Stimulated activated naive CD8-positive, alpha-beta T cell treated with anti-CD3 and anti-CD28 coated beads, Interleukin-15, Interleukin-2, amounts not matched to agents 100 ng/mL and 50 ng/mL, for 24 hours (primary cell): Measurements from ENCODE around the gene CTDSP2.

ENCODE experiments used
- H3K27ac Mint-ChIP-seq: one replicate; pipeline ENCODE4 v1.8.0; 2021; ENCODE audit warnings: mild to moderate bottlenecking, mixed read lengths
- H3K27me3 Mint-ChIP-seq: one replicate; pipeline ENCODE4 v1.8.0; 2021; ENCODE audit warnings: mixed read lengths
- H3K36me3 Mint-ChIP-seq: one replicate; pipeline ENCODE4 v1.8.0; 2021; ENCODE audit warnings: low read depth, mixed read lengths
- H3K4me1 Mint-ChIP-seq: one replicate; pipeline ENCODE4 v1.8.0; 2021; ENCODE audit warnings: low read depth, mixed read lengths
- H3K4me3 Mint-ChIP-seq: one replicate; pipeline ENCODE4 v1.8.0; 2021; ENCODE audit warnings: mild to moderate bottlenecking, mixed read lengths
- H3K9me3 Mint-ChIP-seq: one replicate; pipeline ENCODE4 v1.8.0; 2021; ENCODE audit warnings: mixed read lengths

The CTDSP2 gene, protein sequence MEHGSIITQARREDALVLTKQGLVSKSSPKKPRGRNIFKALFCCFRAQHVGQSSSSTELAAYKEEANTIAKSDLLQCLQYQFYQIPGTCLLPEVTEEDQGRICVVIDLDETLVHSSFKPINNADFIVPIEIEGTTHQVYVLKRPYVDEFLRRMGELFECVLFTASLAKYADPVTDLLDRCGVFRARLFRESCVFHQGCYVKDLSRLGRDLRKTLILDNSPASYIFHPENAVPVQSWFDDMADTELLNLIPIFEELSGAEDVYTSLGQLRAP

DNA sequence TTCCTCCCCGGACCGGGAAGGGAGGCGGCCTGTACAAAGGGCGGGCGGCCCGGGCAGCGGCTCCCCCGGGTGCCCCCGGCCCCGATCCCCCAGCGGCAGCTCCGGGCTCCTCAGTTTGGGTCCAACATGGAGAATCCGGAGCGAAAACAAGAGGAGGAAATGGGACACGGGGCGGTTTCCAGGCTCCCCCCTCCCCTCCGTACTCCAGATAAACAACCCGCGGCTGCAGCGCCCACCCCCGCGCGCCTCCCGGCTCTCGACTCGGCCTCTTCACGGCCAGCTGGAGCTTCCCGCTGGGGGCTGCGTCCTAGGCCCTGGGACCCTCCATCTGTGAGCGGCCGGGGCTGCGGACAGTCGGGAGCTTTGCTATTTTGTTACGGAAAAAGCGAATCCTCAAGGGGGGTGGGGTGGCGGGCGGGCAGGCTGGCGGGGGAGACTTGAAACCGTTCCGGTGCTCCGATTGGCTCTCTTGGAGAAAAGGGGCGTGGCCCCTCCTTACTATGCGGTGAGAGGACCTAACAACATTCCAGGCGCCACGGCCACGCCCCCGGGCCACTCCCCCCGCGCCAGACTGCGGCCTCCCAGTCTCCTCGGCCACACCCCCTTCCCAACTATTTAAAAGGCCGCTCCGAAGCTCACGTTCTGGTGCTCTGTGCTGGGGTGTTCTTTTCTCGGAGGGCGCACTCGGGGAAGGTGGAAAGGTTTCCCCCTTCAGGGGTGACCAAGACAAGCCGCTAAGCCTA, at the start of gene CTDSP2:
Gene CTDSP2 (minus strand): TSS at position 153 of the 743 bp plus-strand sequence. CDS start 294 bp downstream, outside the sequence.
- Mint-ChIP-seq H3K36me3 (peaks cover 7% of the 10 kb centered on the region), H3K4me3 (peak within 1 kb of the TSS; percentile 86), H3K9me3 (no peaks in the 10 kb centered on the region), H3K4me1 (peaks cover 61% of the 10 kb centered on the region), H3K27me3 (peaks cover 9% of the 10 kb centered on the region), H3K27ac (peak within 1 kb of the TSS; percentile 38)

DNA sequence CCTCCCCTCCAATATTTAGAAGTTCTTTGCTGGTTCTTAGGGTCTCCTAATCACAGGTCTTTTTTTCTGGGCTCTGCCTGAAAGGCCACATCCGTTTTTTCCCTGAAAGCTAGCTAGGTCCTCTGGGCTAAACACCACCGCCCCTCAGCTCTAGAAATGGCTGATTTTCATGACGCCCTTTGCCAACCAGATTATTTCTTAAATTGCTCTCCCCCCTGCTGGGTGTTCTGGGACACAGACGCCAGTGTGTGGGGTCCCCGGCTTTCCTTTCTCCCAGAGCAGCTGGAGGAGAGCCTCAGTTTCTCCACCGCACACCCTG, 49.5 kb upstream of the CTDSP2 start:
- Mint-ChIP-seq H3K27ac (peak overlapping the region; percentile 70), H3K4me3 (peak overlapping the region; percentile 62), H3K36me3 (no peaks in the 10 kb centered on the region), H3K4me1 (peaks cover 71% of the 10 kb centered on the region), H3K9me3 (no peaks in the 10 kb centered on the region), H3K27me3 (no peaks in the 10 kb centered on the region)

DNA sequence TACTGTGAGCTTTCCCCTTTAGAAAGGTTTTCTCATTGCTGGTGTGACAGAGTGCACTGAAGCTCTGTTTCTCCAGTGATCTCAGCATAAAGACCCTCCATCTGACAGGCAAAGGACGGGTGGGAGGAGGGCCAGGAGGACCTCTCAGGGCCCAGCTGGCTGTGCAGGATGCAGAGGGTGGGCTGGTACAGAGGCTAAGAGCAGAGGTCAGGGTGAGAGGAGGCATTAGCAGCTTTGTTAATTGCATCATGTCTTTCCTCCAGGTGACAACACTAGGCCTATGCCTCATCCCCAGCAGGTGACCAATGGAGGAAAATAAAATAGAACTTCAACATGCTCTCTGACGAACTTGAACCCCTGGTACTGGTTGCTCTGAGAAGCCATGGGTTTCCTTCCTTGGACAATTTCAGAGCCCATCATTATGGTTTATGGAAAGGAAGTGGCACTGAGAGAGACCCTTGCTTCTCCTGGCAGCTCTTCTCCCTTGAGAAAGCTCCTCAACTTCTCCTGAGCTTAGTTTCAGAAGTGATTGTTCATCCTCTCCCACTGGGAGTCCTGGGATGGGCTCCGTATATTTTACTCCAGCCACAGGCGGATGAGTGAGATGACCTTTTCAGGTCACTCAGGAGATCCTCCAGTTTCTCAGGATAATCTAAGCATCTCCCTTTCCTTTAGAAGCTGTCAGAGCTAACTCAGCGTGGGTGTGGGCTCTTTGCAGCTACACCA, 49.0 kb upstream of the CTDSP2 start:
- Mint-ChIP-seq H3K9me3 (no peaks in the 10 kb centered on the region), H3K4me3 (peak overlapping the region; percentile 62), H3K4me1 (peaks cover 68% of the 10 kb centered on the region), H3K27ac (peak overlapping the region; percentile 70), H3K36me3 (no peaks in the 10 kb centered on the region), H3K27me3 (no peaks in the 10 kb centered on the region)

DNA sequence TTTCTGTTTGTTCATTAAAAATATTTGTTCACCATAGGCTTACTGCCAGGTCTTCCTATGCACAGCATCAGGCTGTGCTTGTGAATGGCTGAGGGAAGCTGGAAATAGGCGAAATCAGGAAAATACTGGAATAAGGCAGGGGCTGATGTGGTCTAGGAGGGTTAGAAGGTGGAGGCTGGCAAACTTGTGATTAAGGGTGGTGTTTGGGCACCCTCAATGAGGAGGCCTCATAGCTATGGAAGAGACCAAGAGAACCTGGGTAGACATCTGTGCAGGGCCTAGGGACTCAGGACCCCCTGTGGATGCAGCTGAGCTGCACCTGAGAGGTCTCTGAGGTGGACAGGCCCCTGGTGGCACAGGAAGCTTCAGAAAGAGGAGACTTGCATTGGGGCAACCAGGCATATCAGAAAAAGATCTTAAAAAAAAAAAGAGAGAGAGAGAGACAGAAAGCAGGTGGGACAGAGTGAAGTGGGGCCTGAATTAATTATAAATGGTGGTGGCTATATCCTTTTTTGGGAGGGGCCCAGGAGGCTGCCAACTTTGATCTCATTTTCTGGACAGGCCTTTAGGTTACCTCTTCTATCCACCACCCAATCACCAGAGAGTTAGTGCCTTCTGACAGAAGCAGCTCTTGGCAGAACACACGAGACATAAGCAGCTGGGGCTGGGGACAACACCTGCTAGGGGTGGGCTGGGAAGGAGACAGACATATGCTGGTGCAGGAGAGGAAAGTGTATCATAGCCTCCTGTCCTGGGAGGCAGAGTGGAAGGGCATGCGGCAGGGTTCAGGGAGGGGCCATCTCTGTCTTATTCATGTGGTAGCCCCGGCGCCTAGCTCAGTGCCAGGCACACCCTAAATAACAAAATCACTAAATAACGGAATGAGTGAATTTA, 48.1 kb upstream of the CTDSP2 start:
- no peaks in the 10 kb centered on the region for H3K27me3 Mint-ChIP-seq
- no peaks in the 10 kb centered on the region for H3K36me3 Mint-ChIP-seq
- H3K4me3 Mint-ChIP-seq: no peak overlapping the region
- peaks cover 59% of the 10 kb centered on the region for H3K4me1 Mint-ChIP-seq
- peak overlapping the region; percentile 59 for H3K27ac Mint-ChIP-seq
- no peaks in the 10 kb centered on the region for H3K9me3 Mint-ChIP-seq

DNA sequence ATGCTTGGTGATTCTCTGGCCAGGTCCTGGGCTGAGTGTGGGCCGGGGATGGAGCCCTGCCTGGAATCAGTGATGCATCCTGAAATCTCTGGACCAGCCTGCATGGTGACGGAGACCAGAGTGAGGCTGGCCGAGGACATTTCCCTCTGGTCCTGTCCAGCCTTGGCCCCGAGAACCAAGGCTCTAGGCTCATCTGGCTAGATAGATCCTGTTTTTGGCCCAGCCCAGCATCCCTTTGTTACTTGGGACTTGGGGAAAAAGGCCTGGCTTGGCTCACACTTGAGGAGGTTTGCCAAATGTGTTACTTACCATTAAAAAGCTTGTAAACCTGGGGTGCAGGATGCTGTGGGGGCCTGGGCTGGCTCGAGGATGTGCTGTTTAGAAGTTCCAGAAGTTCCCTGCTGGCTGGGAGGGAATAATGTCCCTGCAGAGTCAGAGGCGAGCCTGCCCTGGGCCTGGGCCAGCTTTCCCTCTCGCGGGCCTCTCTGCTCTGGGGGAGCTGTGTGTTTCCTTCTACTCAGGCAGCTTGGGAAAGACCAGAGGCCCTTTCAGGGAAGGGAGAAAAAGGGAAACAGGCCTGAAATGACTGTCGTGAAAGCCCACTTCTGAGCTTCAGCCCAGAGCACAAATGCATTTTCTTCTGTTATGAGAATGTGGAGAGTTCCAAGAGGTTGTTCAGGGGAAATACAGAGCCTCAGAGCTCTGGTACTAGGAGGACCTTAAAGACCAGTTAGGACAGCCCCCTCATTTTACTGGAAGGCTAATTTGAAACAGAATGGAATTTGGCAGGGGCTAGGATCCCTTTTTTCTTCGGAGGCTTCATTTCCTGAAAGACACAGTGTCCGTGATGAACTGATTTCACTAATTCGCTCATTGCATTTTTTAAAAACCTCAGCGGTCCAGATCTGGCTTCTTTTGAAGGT, 47.2 kb upstream of the CTDSP2 start:
- Mint-ChIP-seq H3K4me1 (peaks cover 52% of the 10 kb centered on the region), H3K4me3 (no peak overlapping the region), H3K27ac (no peak overlapping the region), H3K36me3 (no peaks in the 10 kb centered on the region), H3K27me3 (no peaks in the 10 kb centered on the region), H3K9me3 (no peaks in the 10 kb centered on the region)

DNA sequence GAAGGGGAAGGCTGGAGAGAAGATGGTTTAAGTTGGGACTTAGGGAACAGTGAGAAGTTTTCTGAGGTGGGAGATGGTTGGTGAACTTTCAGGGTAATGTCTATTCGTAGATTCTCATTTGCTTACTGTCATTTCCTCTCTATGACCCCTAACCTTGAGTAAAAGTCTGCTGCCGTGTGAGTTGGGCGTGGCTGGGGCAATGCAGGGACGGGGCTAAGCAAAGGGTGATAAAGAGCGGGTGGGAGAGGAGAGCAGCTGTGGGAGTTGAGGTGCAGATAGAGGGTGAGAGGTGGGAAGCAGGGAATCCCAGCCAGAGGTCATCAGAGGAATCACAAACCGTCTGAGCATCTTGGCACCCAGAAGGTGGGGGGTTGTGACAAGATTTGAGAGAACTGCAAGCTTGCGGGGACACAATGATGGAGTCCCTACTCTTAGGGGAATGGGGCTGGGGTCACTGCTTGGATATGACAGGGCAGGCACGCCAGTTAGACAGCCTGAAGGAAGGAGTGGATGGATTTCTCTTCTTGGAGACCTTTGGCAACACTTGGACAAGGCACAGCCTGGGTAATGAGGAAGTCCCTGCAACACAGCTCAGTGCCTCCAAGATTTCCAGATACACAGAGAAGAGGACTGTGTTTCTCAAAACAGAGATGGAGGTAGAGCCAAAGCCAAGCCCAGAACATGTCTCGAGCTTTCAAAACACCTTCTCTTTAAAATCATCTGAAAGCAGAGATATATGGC, 45.9 kb upstream of the CTDSP2 start:
- H3K4me1 Mint-ChIP-seq: peaks cover 51% of the 10 kb centered on the region
- no peaks in the 10 kb centered on the region for H3K36me3 Mint-ChIP-seq
- H3K4me3 Mint-ChIP-seq: no peak overlapping the region
- H3K27me3 Mint-ChIP-seq: no peaks in the 10 kb centered on the region
- H3K27ac Mint-ChIP-seq: no peak overlapping the region
- no peaks in the 10 kb centered on the region for H3K9me3 Mint-ChIP-seq

DNA sequence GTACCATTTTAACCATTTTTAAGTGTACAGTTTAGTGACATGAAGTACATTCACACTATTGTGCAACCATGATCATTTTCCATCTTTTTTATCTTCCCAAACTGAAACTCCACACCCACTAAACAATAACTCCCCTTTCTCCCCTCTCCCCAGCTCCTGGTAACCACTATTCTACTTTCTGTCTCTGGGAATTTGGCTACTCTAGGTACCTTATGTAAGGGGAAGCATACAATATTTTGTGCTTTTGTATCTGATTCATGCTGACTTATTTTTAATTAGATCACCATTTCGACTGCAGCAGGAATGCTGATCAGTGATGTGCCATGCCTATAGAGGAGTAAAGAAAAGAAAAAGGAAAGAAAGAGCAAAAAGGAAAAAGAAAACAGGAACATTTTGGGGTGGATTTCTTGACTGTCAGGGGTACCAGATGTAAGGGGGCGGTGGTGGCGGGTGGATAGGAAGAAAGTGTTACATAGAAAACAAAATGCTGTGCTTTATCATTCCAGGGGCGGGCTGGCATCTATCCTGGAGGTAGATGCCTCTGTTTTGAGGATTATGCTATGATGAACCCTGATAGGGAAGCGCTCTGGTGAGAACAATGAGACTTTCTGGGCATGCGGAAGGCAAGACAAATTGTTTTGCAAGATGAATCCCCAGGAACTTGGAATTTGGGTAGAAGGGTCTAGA, 45.2 kb upstream of the CTDSP2 start:
- no peaks in the 10 kb centered on the region for H3K36me3 Mint-ChIP-seq
- no peak overlapping the region for H3K27ac Mint-ChIP-seq
- H3K4me3 Mint-ChIP-seq: no peak overlapping the region
- H3K4me1 Mint-ChIP-seq: peaks cover 44% of the 10 kb centered on the region
- H3K9me3 Mint-ChIP-seq: no peaks in the 10 kb centered on the region
- no peaks in the 10 kb centered on the region for H3K27me3 Mint-ChIP-seq

DNA sequence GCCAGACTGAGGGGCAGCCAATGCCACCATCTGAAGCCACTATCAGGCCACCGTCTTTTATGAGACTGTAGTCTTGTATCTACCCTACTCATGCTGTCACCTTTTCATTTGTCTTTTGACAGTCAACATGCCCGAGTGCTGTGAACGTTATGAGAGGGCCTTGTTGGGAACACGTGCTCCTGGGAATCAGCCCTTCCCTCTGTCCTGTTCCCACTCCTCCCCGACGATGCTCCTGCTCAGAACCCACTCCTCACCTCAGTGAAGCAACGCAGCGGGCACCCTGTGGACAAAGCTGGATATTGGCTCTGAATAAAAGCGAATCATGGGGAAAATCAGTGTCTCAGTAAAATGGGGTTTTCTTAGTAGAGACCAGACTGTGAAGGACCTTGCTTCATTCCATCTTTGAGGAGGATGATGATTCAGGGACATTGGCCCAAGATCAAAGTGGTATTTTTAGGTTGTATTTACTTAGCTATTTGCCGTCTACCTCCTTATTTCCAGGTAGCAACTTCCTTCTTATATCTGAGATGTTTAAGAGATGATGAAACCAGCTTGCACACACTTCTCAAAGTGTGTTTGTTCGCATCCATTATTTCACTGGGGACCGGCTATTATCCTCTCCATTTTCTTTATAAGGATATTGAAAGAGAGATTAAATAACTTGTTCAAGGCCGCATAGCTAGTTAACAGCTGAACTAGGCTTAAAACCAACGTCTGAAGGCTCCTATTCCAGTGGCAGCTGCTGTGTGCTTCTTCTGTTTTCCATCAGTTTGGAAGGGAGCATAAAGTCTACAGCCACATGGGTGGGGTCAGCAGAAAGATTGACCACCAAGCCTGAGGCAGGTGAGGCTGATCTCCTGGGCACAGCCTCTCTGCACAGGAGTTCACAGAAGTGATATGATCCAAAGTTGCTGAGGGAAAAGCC, 43.9 kb upstream of the CTDSP2 start:
- Mint-ChIP-seq H3K27ac (no peak overlapping the region), H3K4me3 (no peak overlapping the region), H3K9me3 (no peaks in the 10 kb centered on the region), H3K27me3 (no peaks in the 10 kb centered on the region), H3K36me3 (no peaks in the 10 kb centered on the region), H3K4me1 (peaks cover 35% of the 10 kb centered on the region)

DNA sequence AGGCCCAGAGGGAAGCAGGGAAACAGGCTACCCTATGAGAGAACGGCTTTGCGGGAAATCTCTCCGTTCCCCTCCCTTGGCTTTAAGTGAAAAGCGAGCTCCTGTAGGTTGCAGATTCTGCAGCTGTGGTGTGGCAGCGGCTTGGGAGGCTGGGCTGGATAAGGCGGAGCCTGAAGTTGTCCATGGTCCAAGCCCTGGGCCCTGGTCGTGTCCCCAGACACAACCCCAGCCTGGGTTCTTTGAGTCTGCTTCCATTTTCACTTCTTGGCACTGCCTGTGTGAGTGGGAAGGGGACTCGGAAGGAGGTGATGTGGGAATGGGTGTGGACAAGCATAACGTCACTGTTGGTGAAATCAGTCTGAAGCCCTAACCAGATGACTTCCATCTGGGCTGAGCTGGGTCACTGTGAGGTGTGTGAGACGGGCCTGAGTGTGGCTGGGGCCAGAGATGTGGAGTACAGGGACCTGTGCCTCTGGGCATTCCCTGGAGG, 43.0 kb upstream of the CTDSP2 start:
- H3K27ac Mint-ChIP-seq: no peak overlapping the region
- no peaks in the 10 kb centered on the region for H3K36me3 Mint-ChIP-seq
- H3K27me3 Mint-ChIP-seq: no peaks in the 10 kb centered on the region
- no peaks in the 10 kb centered on the region for H3K9me3 Mint-ChIP-seq
- no peak overlapping the region for H3K4me3 Mint-ChIP-seq
- H3K4me1 Mint-ChIP-seq: peaks cover 26% of the 10 kb centered on the region

DNA sequence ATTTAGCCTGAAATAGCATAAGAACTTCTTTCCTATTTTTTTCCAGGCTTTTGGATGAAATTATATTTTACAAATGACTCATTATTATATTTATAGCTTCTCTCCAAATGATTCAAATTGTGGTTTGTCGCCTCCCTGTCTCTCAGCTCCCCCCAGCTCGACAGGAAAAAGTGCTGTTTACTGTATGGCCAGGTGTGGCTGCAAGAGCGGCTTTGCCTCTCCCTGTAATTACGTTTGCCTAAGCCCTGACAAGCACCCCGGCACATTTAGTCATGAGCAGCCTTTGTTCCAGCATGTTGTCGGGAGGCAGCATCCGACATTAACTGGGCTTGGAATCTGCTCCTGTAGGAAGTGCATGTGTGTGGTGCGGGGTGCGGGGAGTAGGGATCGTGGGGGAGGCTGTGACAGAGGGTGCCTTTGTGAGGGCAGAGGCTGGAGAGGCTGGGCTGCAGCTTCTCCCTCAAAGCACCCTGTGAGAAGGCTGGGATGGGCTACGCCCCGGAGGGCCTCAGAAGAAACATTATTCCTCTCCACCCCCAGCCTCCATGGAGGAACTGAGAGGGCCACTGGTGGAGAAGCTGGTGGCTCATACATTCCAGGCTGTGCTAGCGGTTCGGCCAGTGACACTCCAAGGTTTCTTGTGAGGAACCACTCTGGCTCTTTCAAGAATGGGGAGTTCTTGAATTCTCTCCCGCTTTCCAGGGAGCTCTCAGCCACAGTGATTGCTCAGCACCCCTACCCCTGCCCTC, 42.1 kb upstream of the CTDSP2 start:
- Mint-ChIP-seq H3K4me1 (peaks cover 16% of the 10 kb centered on the region), H3K27me3 (no peaks in the 10 kb centered on the region), H3K9me3 (peaks cover 4% of the 10 kb centered on the region), H3K4me3 (no peak overlapping the region), H3K27ac (no peak overlapping the region), H3K36me3 (no peaks in the 10 kb centered on the region)

DNA sequence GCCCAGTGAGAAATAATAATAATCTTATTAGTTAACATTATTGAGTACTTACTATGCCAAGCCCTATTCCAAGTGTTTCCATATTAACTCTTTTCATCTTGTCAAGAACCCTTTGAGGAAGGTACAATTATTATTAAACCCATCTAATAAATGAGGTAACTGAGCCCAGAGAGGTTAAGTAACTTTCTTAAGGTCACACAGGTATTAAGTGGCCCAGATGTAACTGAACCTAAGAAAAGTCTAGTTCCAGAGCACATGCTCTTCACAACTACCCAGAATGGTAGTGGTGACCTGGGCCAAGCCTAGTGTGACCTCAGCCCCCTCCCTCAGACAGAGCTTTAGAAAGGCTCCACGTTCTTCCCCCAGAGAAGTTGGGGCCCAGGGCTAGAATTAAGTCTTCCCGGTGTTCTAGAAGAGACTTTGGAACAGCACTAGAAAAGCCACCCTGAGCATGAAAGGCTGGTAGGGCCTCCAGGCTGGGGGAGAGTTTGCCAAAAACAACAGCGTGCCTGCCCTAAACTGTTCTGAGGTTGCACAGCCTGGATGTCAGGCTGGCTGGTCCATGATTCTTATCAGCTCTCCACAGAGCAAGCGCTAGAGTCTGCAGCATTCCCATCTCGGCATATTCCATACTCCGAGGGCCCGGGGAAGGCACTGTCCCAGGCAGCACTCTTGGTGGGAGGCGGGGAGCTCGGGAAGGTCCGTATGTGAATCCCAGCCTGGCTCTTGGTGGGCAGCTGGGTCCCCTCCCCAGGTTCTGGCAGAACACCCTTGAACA, 41.3 kb upstream of the CTDSP2 start:
- H3K27ac Mint-ChIP-seq: no peak overlapping the region
- no peaks in the 10 kb centered on the region for H3K27me3 Mint-ChIP-seq
- H3K4me1 Mint-ChIP-seq: peaks cover 14% of the 10 kb centered on the region
- H3K36me3 Mint-ChIP-seq: no peaks in the 10 kb centered on the region
- H3K4me3 Mint-ChIP-seq: no peak overlapping the region
- peaks cover 6% of the 10 kb centered on the region for H3K9me3 Mint-ChIP-seq
